IMR-90 (cell line): ENCODE data around the gene PBX3. TPM values are rescaled to one million over a fixed set of nuclear protein-coding genes. Genes with fewer than 3 reads are reported as not detected.

Source experiments
- ATAC-seq: fragments of 200-7000 bp; cut with Tn5 transposase; 2 replicates; pipeline ENCODE4 v1.9.1; 2020; ENCODE audit warnings: low read depth, mild to moderate bottlenecking, moderate library complexity
- BruUV-seq: library from RNA; stranded (reverse); fragments of 400-500 nt; replicated peaks from 2 replicates; lab custom pipeline; 2021; lab: Mats Ljungman, UMichigan
- CTCF ChIA-PET: fragments of 300-600 bp; formaldehyde crosslinking; extraction: SDS; loops from one replicate; lab custom pipeline; 2021; ENCODE audit warnings: antibody characterized with exemption; lab: Yijun Ruan, JAX
- POLR2A ChIA-PET: fragments of 300-600 bp; sonication (Branson Sonifier 250); formaldehyde crosslinking; loops from one replicate; lab custom pipeline; 2022; ENCODE audit warnings: antibody characterized with exemption; ENCODE audit not compliant: unreplicated experiment; lab: Charles Lee
- DNase-seq: peaks from one replicate; pipeline ENCODE4 v3.0.0; 2013
- H2AFZ ChIP-seq: replicated peaks from 2 replicates; pipeline ENCODE3; 2013; ENCODE audit warnings: low read length, mild to moderate bottlenecking; ENCODE audit not compliant: poor library complexity
- H2AK5ac ChIP-seq: 2 replicates; pipeline ENCODE4 v1.6.1; 2013; ENCODE audit warnings: low read depth, low read length, inconsistent platforms
- H2AK9ac ChIP-seq: replicated peaks from 2 replicates; pipeline ENCODE3; 2013; ENCODE audit warnings: mild to moderate bottlenecking, low read depth, low read length, moderate library complexity; ENCODE audit not compliant: poor library complexity
- H2BK120ac ChIP-seq: 2 replicates; pipeline ENCODE4 v1.6.1; 2013; ENCODE audit warnings: low read depth, low read length, inconsistent platforms
- H2BK15ac ChIP-seq: 3 replicates; pipeline ENCODE4 v1.6.1; 2013; ENCODE audit warnings: low read depth, low read length, inconsistent platforms
- H2BK20ac ChIP-seq: 2 replicates; pipeline ENCODE4 v1.6.1; 2013; ENCODE audit warnings: low read depth, mild to moderate bottlenecking, inconsistent platforms, low read length, moderate library complexity
- H2BK5ac ChIP-seq: 2 replicates; pipeline ENCODE4 v1.6.1; 2013; ENCODE audit warnings: mild to moderate bottlenecking, low read depth, low read length, inconsistent platforms; ENCODE audit not compliant: poor library complexity, severe bottlenecking
- H3K14ac ChIP-seq: replicated peaks from 2 replicates; pipeline ENCODE4 v1.6.1; 2013; ENCODE audit warnings: low read depth, low read length, inconsistent platforms
- H3K18ac ChIP-seq: 2 replicates; pipeline ENCODE4 v1.6.1; 2013; ENCODE audit warnings: low read depth, low read length, control low read depth
- H3K23ac ChIP-seq: 2 replicates; pipeline ENCODE4 v1.6.1; 2013; ENCODE audit warnings: low read depth, low read length, inconsistent platforms
- H3K27ac ChIP-seq: 2 replicates; pipeline ENCODE4 v1.5.1; 2013; ENCODE audit warnings: mild to moderate bottlenecking, control low read depth, low read length; ENCODE audit not compliant: insufficient read depth
- H3K27me3 ChIP-seq: 2 replicates; pipeline ENCODE4 v1.6.1; 2013; ENCODE audit warnings: low read length; ENCODE audit not compliant: control insufficient read depth, insufficient read depth
- H3K36me3 ChIP-seq: 2 replicates; pipeline ENCODE4 v1.6.1; 2013; ENCODE audit warnings: low read length, mixed read lengths; ENCODE audit not compliant: control insufficient read depth, insufficient read depth
- H3K4ac ChIP-seq: 2 replicates; pipeline ENCODE4 v1.6.1; 2013; ENCODE audit warnings: low read depth, low read length, inconsistent platforms
- H3K4me1 ChIP-seq: 2 replicates; pipeline ENCODE4 v1.6.1; 2013; ENCODE audit warnings: low read length, mixed read lengths; ENCODE audit not compliant: control insufficient read depth, insufficient read depth
- H3K4me2 ChIP-seq: 2 replicates; pipeline ENCODE4 v1.6.1; 2013; ENCODE audit warnings: low read depth, mild to moderate bottlenecking, control low read depth, low read length, moderate library complexity
- H3K4me3 ChIP-seq: 2 replicates; pipeline ENCODE4 v1.5.1; 2013; ENCODE audit warnings: low read depth, mild to moderate bottlenecking, control low read depth, low read length, moderate library complexity; ENCODE audit not compliant: insufficient read depth
- H3K56ac ChIP-seq: 2 replicates; pipeline ENCODE4 v1.6.1; 2013; ENCODE audit warnings: low read length, inconsistent platforms; ENCODE audit not compliant: insufficient read depth; ENCODE audit errors: extremely low read depth
- H3K79me1 ChIP-seq, 2 experiments: 2 replicates each; pipeline ENCODE4 v1.6.1; 2013; ENCODE audit warnings: low read length in 2 of 2, inconsistent platforms in 1 of 2, low read depth in 1 of 2
- H3K9ac ChIP-seq: 2 replicates; pipeline ENCODE4 v1.6.1; 2013; ENCODE audit warnings: low read depth, low read length, control low read depth
- H3K9me1 ChIP-seq: 2 replicates; pipeline ENCODE4 v1.6.1; 2013; ENCODE audit warnings: low read length, inconsistent platforms; ENCODE audit not compliant: insufficient read depth
- H3K9me3 ChIP-seq: 2 replicates; pipeline ENCODE4 v1.6.1; 2013; ENCODE audit warnings: low read length; ENCODE audit not compliant: control insufficient read depth, insufficient read depth
- H4K20me1 ChIP-seq: 2 replicates; pipeline ENCODE4 v1.6.1; 2013; ENCODE audit warnings: low read length, inconsistent platforms; ENCODE audit not compliant: insufficient read depth
- H4K5ac ChIP-seq: 2 replicates; pipeline ENCODE4 v1.6.1; 2013; ENCODE audit warnings: mild to moderate bottlenecking, low read depth, low read length, control low read depth
- H4K8ac ChIP-seq, 2 experiments: 2 replicates each; pipeline ENCODE4 v1.6.1; 2013; ENCODE audit warnings: low read depth in 2 of 2, low read length in 2 of 2, control low read depth in 1 of 2, inconsistent platforms in 1 of 2
- H4K91ac ChIP-seq: 2 replicates; pipeline ENCODE4 v1.6.1; 2013; ENCODE audit warnings: low read depth, low read length, inconsistent platforms; ENCODE audit not compliant: insufficient read depth
- BHLHE40 ChIP-seq: fragments of 150-350 bp; IDR thresholded peaks from 2 replicates; pipeline ENCODE4 v1.6.1; 2016; ENCODE audit warnings: mild to moderate bottlenecking, low read depth, low read length
- CEBPB ChIP-seq: IDR thresholded peaks from 2 replicates; pipeline ENCODE4 v1.6.1; 2012; ENCODE audit warnings: low read depth, low read length, improper control_type of control experiment
- CTCF ChIP-seq: conservative IDR thresholded peaks from 2 replicates; pipeline ENCODE4 v1.5.1; 2012; ENCODE audit warnings: mild to moderate bottlenecking, low read depth, low read length, improper control_type of control experiment
- ELK1 ChIP-seq: fragments of 150-350 bp; IDR thresholded peaks from 2 replicates; pipeline ENCODE4 v1.6.1; 2016; ENCODE audit warnings: low read depth, mild to moderate bottlenecking, low read length, moderate library complexity, borderline replicate concordance
- FOS ChIP-seq: fragments of 150-350 bp; IDR thresholded peaks from 2 replicates; pipeline ENCODE4 v1.6.1; 2016; ENCODE audit warnings: low read depth, low read length
- MAFK ChIP-seq: IDR thresholded peaks from 2 replicates; pipeline ENCODE4 v1.6.1; 2012; ENCODE audit warnings: low read depth, low read length, improper control_type of control experiment
- MXI1 ChIP-seq: IDR thresholded peaks from 2 replicates; pipeline ENCODE4 v1.6.1; 2012; ENCODE audit warnings: low read depth, mild to moderate bottlenecking, low read length, moderate library complexity, borderline replicate concordance
- NFE2L2 ChIP-seq: fragments of 150-350 bp; IDR thresholded peaks from 2 replicates; pipeline ENCODE4 v1.6.1; 2016; ENCODE audit warnings: low read depth, mild to moderate bottlenecking, low read length
- POLR2A ChIP-seq: IDR thresholded peaks from 2 replicates; pipeline ENCODE4 v1.6.1; 2012; ENCODE audit warnings: mild to moderate bottlenecking, low read depth, low read length
- RAD21 ChIP-seq: IDR thresholded peaks from 2 replicates; pipeline ENCODE4 v1.6.1; 2012; ENCODE audit warnings: low read length, improper control_type of control experiment
- RCOR1 ChIP-seq: IDR thresholded peaks from 2 replicates; pipeline ENCODE4 v1.6.1; 2012; ENCODE audit warnings: mild to moderate bottlenecking, low read length, improper control_type of control experiment; ENCODE audit not compliant: insufficient replicate concordance
- RFX5 ChIP-seq: IDR thresholded peaks from 2 replicates; pipeline ENCODE4 v1.8.0; 2012; ENCODE audit warnings: low read depth, mild to moderate bottlenecking, low read length, moderate library complexity
- SMC3 ChIP-seq: fragments of 150-350 bp; IDR thresholded peaks from 2 replicates; pipeline ENCODE4 v1.6.1; 2016; ENCODE audit warnings: low read depth, mild to moderate bottlenecking, antibody characterized with exemption, low read length, moderate library complexity
- USF2 ChIP-seq: fragments of 150-350 bp; IDR thresholded peaks from 2 replicates; pipeline ENCODE4 v1.6.1; 2017; ENCODE audit warnings: mild to moderate bottlenecking, antibody characterized with exemption, low read length, low read depth
- whole genome bisulfite sequencing, 2 experiments: methylation state at CpG; one replicate each; pipeline versions ENCODE4 v1.1.5 to v1.1.7; 2013; ENCODE audit warnings: missing lambda C conversion rate in 2 of 2; ENCODE audit not compliant: insufficient read length in 1 of 2; ENCODE audit errors: extremely low coverage in 2 of 2; 5-methylcytosine and 5-hydroxymethylcytosine counted together
- dilution Hi-C: fragments of 300-500 bp; cut with HindIII; formaldehyde crosslinking; loops from one replicate; pipeline ENCODE4 v1.14.3; 2018; ENCODE audit warnings: low sequenced_read_pairs; ENCODE audit not compliant: unreplicated experiment
- in situ Hi-C: fragments of 300-500 bp; cut with MboI; formaldehyde crosslinking; loops from 3 replicates; pipeline ENCODE4 v1.14.3; 2019; ENCODE audit warnings: low sequenced_read_pairs, inconsistent platforms, mixed read lengths
- intact Hi-C: fragments of 100-400 bp; cut with micrococcal nuclease; formaldehyde crosslinking; loops from 2 replicates; pipeline ENCODE4 v1.10.0; 2022
- polyA plus RNA-seq, 3 experiments: library from polyadenylated mRNA; depleted of rRNA; stranded (reverse); fragments of >200 nt; gene quantifications; 2 replicates each; pipeline ENCODE4 v1.2.3, GENCODE V29; 2012; ENCODE audit warnings: low replicate concordance in 1 of 3
- total RNA-seq: library from RNA; depleted of rRNA; stranded (reverse); fragments of >200 nt; gene quantifications from 2 replicates; pipeline ENCODE4 v1.2.3, GENCODE V29; 2012

Gene PBX3
- total and polyA plus RNA-seq, 2 of the 4 experiments (the other 2 are of a cell fraction), result 12.0 to 15.6 TPM

- no TSS peak for BruUV-seq
- H2AFZ ChIP-seq, result peak overlapping the region; percentile 14
- ATAC-seq, result no peak
- no peak overlapping the region for H3K4me3 ChIP-seq
- no peak overlapping the region for H2BK120ac ChIP-seq
- ChIA-PET POLR2A (no interaction called here), CTCF (no interaction called here)
- H3K36me3 ChIP-seq, result no peaks in the 10 kb centered on the region
- H3K18ac ChIP-seq, result no peak overlapping the region
- intact Hi-C loops, result no loop called here
- dilution Hi-C loops, result no loop called here
- no peak for DNase-seq
- no peaks in the 10 kb centered on the region for H3K4me1 ChIP-seq
- no peak overlapping the region for H3K4me2 ChIP-seq
- H2BK15ac ChIP-seq, result no peak overlapping the region
- H3K9me3 ChIP-seq, result no peaks in the 10 kb centered on the region
- H2AK5ac ChIP-seq, result no peak overlapping the region
- in situ Hi-C loops, result no loop called here
- H3K14ac ChIP-seq, result no peak overlapping the region
- H2BK20ac ChIP-seq, result no peak overlapping the region
- H2BK5ac ChIP-seq, result no peak overlapping the region
- H4K20me1 ChIP-seq, result no peaks in the 10 kb centered on the region
- no peak for TF ChIP-seq POLR2A
- no peak for TF ChIP-seq RFX5
- TF ChIP-seq SMC3, result no peak
- TF ChIP-seq USF2, result no peak
- no peak for TF ChIP-seq FOS
- TF ChIP-seq CEBPB, result no peak
- no peak for TF ChIP-seq RCOR1
- TF ChIP-seq MAFK, result no peak
- no peak for TF ChIP-seq CTCF
- no peak for TF ChIP-seq NFE2L2
- TF ChIP-seq ELK1, result no peak
- no peak for TF ChIP-seq BHLHE40
- no peak for TF ChIP-seq RAD21
- TF ChIP-seq MXI1, result no peak
- no peak overlapping the region for H4K5ac ChIP-seq
- H3K4ac ChIP-seq, result no peak overlapping the region
- no peak overlapping the region for H4K8ac ChIP-seq
- H3K9ac ChIP-seq, result no peak overlapping the region
- no peak overlapping the region for H4K91ac ChIP-seq
- H3K56ac ChIP-seq, result no peak overlapping the region
- H3K9me1 ChIP-seq, result no peaks in the 10 kb centered on the region
- WGBS, 2 experiments, result no CpG with 5 or more reads among the region's 15 CpGs
- H3K23ac ChIP-seq, result no peak overlapping the region
- H3K27ac ChIP-seq, result no peak overlapping the region
- peaks cover 28% of the 10 kb centered on the region for H3K27me3 ChIP-seq
- no peaks in the 10 kb centered on the region for H3K79me1 ChIP-seq
- no peak overlapping the region for H2AK9ac ChIP-seq
Measured at GRCh38 chr9:125993466-125993865, 246.3 kb downstream of the PBX3 start.
